Measurements from ENCODE around the gene ABCA3. TPM values are rescaled to one million over a fixed set of nuclear protein-coding genes. Genes with fewer than 3 reads are reported as not detected.
A peak's percentile ranks its signal among the peaks of the same experiment; 100 is the strongest.

Gene ABCA3
- total and polyA plus RNA-seq, 12 donors: 3.3 to 30.8 (median 21.6) TPM

- no peak overlapping the region for H3K27ac ChIP-seq
- no peak for DNase-seq
- no peaks in the 10 kb centered on the region for H3K36me3 ChIP-seq (replicated peaks in 1 of 2)
- intact Hi-C loops (cut with DNase I): no loop called here
- TF ChIP-seq POLR2A (IDR thresholded peaks at IDR 0.05): no peak
- TF ChIP-seq, protein P1, sequence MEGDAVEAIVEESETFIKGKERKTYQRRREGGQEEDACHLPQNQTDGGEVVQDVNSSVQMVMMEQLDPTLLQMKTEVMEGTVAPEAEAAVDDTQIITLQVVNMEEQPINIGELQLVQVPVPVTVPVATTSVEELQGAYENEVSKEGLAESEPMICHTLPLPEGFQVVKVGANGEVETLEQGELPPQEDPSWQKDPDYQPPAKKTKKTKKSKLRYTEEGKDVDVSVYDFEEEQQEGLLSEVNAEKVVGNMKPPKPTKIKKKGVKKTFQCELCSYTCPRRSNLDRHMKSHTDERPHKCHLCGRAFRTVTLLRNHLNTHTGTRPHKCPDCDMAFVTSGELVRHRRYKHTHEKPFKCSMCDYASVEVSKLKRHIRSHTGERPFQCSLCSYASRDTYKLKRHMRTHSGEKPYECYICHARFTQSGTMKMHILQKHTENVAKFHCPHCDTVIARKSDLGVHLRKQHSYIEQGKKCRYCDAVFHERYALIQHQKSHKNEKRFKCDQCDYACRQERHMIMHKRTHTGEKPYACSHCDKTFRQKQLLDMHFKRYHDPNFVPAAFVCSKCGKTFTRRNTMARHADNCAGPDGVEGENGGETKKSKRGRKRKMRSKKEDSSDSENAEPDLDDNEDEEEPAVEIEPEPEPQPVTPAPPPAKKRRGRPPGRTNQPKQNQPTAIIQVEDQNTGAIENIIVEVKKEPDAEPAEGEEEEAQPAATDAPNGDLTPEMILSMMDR (IDR thresholded peaks at IDR 0.05): no peak
- H3K4me1 ChIP-seq (replicated peaks in 1 of 2): peaks cover 25 to 29% of the 10 kb centered on the region in 2 donors
- no peaks in the 10 kb centered on the region for H3K27me3 ChIP-seq
- no peaks in the 10 kb centered on the region for H3K9me3 ChIP-seq (replicated peaks in 1 of 3)
- 77 to 85% (median 82%) methylated on average over 3 of the region's 3 CpGs for WGBS, 4 donors
- no peak overlapping the region for H3K4me3 ChIP-seq
These were observed 21.7 kb upstream of the ABCA3 start for GRCh38 chr16:2362218-2362617.

GRCh38 chr16:2361129-2361528, 20.6 kb upstream of the ABCA3 start:
- intact Hi-C loops (cut with DNase I): no loop called here
- H3K9me3 ChIP-seq (replicated peaks in 1 of 3): no peaks in the 10 kb centered on the region
- H3K4me1 ChIP-seq (replicated peaks in 1 of 2): peaks cover 21 to 25% of the 10 kb centered on the region in 2 donors
- peak overlapping the region in 1 of 5 donors; percentile 11 for H3K27ac ChIP-seq
- no peaks in the 10 kb centered on the region for H3K36me3 ChIP-seq (replicated peaks in 1 of 2)
- no peak for DNase-seq
- 67 to 69% (median 69%) methylated on average over 4 of the region's 4 CpGs for WGBS, 4 donors
- no peaks in the 10 kb centered on the region for H3K27me3 ChIP-seq
- H3K4me3 ChIP-seq: no peak overlapping the region
- no peak for TF ChIP-seq POLR2A (IDR thresholded peaks at IDR 0.05)
- TF ChIP-seq, protein P1 (IDR thresholded peaks at IDR 0.05): no peak

- Histone ChIP-seq H3K27ac (no peak overlapping the region), H3K9me3 (replicated peaks in 1 of 3) (no peaks in the 10 kb centered on the region), H3K4me3 (no peak overlapping the region), H3K27me3 (no peaks in the 10 kb centered on the region), H3K4me1 (replicated peaks in 1 of 2) (peaks cover 9 to 14% of the 10 kb centered on the region in 2 donors), H3K36me3 (replicated peaks in 1 of 2) (no peaks in the 10 kb centered on the region)
- DNase-seq: no peak
- 90 to 94% (median 92%) methylated on average over 4 of the region's 4 CpGs for WGBS, 4 donors
- intact Hi-C loops (cut with DNase I): no loop called here
- TF ChIP-seq POLR2A (IDR thresholded peaks at IDR 0.05): no peak
- TF ChIP-seq, protein P1 (IDR thresholded peaks at IDR 0.05): no peak
These were observed 19.4 kb upstream of the ABCA3 start for GRCh38 chr16:2359919-2360318.

- intact Hi-C loops (cut with DNase I): no loop called here
- H3K36me3 ChIP-seq (replicated peaks in 1 of 2): no peaks in the 10 kb centered on the region
- H3K9me3 ChIP-seq (replicated peaks in 1 of 3): no peaks in the 10 kb centered on the region
- no peak for DNase-seq
- peaks cover 0 to 4% of the 10 kb centered on the region in 2 donors for H3K4me1 ChIP-seq (replicated peaks in 1 of 2)
- no peak overlapping the region for H3K4me3 ChIP-seq
- WGBS, 4 donors: 86 to 99% (median 93%) methylated on average over 3 of the region's 3 CpGs
- TF ChIP-seq, protein P1 (IDR thresholded peaks at IDR 0.05): no peak
- no peak for TF ChIP-seq POLR2A (IDR thresholded peaks at IDR 0.05)
- no peak overlapping the region for H3K27ac ChIP-seq
- H3K27me3 ChIP-seq: no peaks in the 10 kb centered on the region
These were observed 18.3 kb upstream of the ABCA3 start for GRCh38 chr16:2358811-2359210.

Measured in adrenal gland (tissue), 12 donors.